GM19372 (cell line): Measurements from ENCODE around the gene OR5L2.
"Not testable (repeated sequence)": the region's sequence is repeated elsewhere in the genome, so short reads cannot be mapped to it uniquely, and the experiment has no call there.

Source experiments
- ATAC-seq: cut with Tn5 transposase; IDR thresholded peaks from one replicate; pipeline ENCODE4 v1.9.1; 2021; ENCODE audit warnings: mild to moderate bottlenecking, low read depth, moderate library complexity; ENCODE audit not compliant: unreplicated experiment

OR5L2 gene

GRCh38 chr11:55826919-55827318, at the start of gene OR5L2:
Gene OR5L2, plus strand, starts transcription at chr11:55827219. Its CDS starts 0 bp downstream, at chr11:55827219.
- no peak for ATAC-seq

GRCh38 chr11:55791606-55792005, 35.4 kb upstream of the OR5L2 start:
- ATAC-seq, result no peak

- no peak for ATAC-seq
Measured at GRCh38 chr11:55793321-55793720, 33.7 kb upstream of the OR5L2 start.

GRCh38 chr11:55795256-55795655, 31.8 kb upstream of the OR5L2 start, which contains the start of gene OR5D14:
Gene OR5D14, plus strand, starts transcription at chr11:55795556. Its CDS starts 0 bp downstream, at chr11:55795556.
- ATAC-seq, result no peak

GRCh38 chr11:55806248-55806647, 20.8 kb upstream of the OR5L2 start:
- no peak for ATAC-seq

GRCh38 chr11:55811067-55811466, 16.0 kb upstream of the OR5L2 start, which contains the start of gene OR5L1:
Gene OR5L1, plus strand, starts transcription at chr11:55811367. Its CDS starts 100 bp downstream, at chr11:55811467.
- ATAC-seq, result no peak

- no peak for ATAC-seq
Measured at GRCh38 chr11:55819330-55819729, 7.7 kb upstream of the OR5L2 start, which contains the start of gene OR5D18. Gene OR5D18, plus strand, starts transcription at chr11:55819630. Its CDS starts 0 bp downstream, at chr11:55819630.

- ATAC-seq, result no peak
Measured at GRCh38 chr11:55838452-55838851, 11.4 kb downstream of the OR5L2 start, which contains the start of gene OR5D16. Gene OR5D16, plus strand, starts transcription at chr11:55838752. Its CDS starts 0 bp downstream, at chr11:55838752.

- ATAC-seq, result no peak
Measured at GRCh38 chr11:55847453-55847852, 20.4 kb downstream of the OR5L2 start.

- ATAC-seq, result no peak
Measured at GRCh38 chr11:55849037-55849436, 22.0 kb downstream of the OR5L2 start.

GRCh38 chr11:55852141-55852540, 25.1 kb downstream of the OR5L2 start:
- no peak for ATAC-seq

- ATAC-seq, result no peak
Measured at GRCh38 chr11:55854704-55855103, 27.7 kb downstream of the OR5L2 start.

- ATAC-seq, result not testable (repeated sequence)
Measured at GRCh38 chr11:55867354-55867753, 40.3 kb downstream of the OR5L2 start.

GRCh38 chr11:55872731-55873130, 45.7 kb downstream of the OR5L2 start:
- ATAC-seq, result not testable (repeated sequence)

GRCh38 chr11:55873146-55873545, 46.1 kb downstream of the OR5L2 start:
- not testable (repeated sequence) for ATAC-seq
